ENCODE data around the gene USP36. TPM values are rescaled to one million over a fixed set of nuclear protein-coding genes. Genes with fewer than 3 reads are reported as not detected.
"Not testable (repeated sequence)": the region's sequence is repeated elsewhere in the genome, so short reads cannot be mapped to it uniquely, and the experiment has no call there.

USP36 gene
- total and polyA plus RNA-seq, 4 donors = 22.2 to 61.5 (median 44.9) TPM

GRCh38 chr17:78878871-78879527, 38.4 kb upstream of the USP36 start:
- Histone ChIP-seq H3K9ac (ENCODE audit: insufficient read depth in 1 of 2, low read length in 2 of 2) (peak overlapping the region in 1 of 2 donors; percentile 24), H3K9me3 (ENCODE audit: control insufficient read depth in 4 of 4, insufficient read depth in 3 of 4, low read length in 3 of 4) (no peaks in the 10 kb centered on the region), H3K4me1 (ENCODE audit: control insufficient read depth in 5 of 5, insufficient read depth in 5 of 5, low read length in 5 of 5) (peaks cover 10 to 36% (median 19%) of the 10 kb centered on the region in 5 donors), H3K27ac (ENCODE audit: low read depth in 1 of 2, low read length in 1 of 2) (peak overlapping the region; percentile 81 to 92), H3K27me3 (ENCODE audit: control insufficient read depth in 3 of 3, insufficient read depth in 3 of 3, low read length in 2 of 3) (no peaks in the 10 kb centered on the region), H3K4me3 (no peak overlapping the region), H3K36me3 (ENCODE audit: control insufficient read depth in 4 of 4, insufficient read depth in 4 of 4, low read length in 4 of 4) (peaks cover 0 to 1% (median 0%) of the 10 kb centered on the region in 4 donors)
- DNase-seq (no peak), ATAC-seq (ENCODE audit: insufficient read depth, low FRiP score) (no peak)
- no peak for TF ChIP-seq CTCF (IDR thresholded peaks at IDR 0.05; ENCODE audit: control extremely low read depth, extremely low read depth)
- WGBS, 2 donors = 83 to 84% methylated on average over 14 of the region's 14 CpGs

GRCh38 chr17:78878261-78878660, 37.6 kb upstream of the USP36 start:
- no peak for DNase-seq
- no peak for TF ChIP-seq CTCF (IDR thresholded peaks at IDR 0.05; ENCODE audit: control extremely low read depth, extremely low read depth)
- no peak overlapping the region for H3K4me3 ChIP-seq
- no peak overlapping the region for H3K27ac ChIP-seq (ENCODE audit: low read depth in 1 of 2, low read length in 1 of 2)
- H3K4me1 ChIP-seq (ENCODE audit: control insufficient read depth in 5 of 5, insufficient read depth in 5 of 5, low read length in 5 of 5) = peaks cover 3 to 28% (median 19%) of the 10 kb centered on the region in 5 donors
- H3K9ac ChIP-seq (ENCODE audit: insufficient read depth in 1 of 2, low read length in 2 of 2) = no peak overlapping the region
- H3K27me3 ChIP-seq (ENCODE audit: control insufficient read depth in 3 of 3, insufficient read depth in 3 of 3, low read length in 2 of 3) = no peaks in the 10 kb centered on the region
- no peaks in the 10 kb centered on the region for H3K9me3 ChIP-seq (ENCODE audit: control insufficient read depth in 4 of 4, insufficient read depth in 3 of 4, low read length in 3 of 4)
- H3K36me3 ChIP-seq (ENCODE audit: control insufficient read depth in 4 of 4, insufficient read depth in 4 of 4, low read length in 4 of 4) = peaks cover 0 to 9% (median 4%) of the 10 kb centered on the region in 4 donors
- no peak for ATAC-seq (ENCODE audit: insufficient read depth, low FRiP score)
- WGBS, 2 donors = 89 to 93% methylated on average over 15 of the region's 15 CpGs

GRCh38 chr17:78876954-78877517, 36.4 kb upstream of the USP36 start:
- H3K36me3 ChIP-seq (ENCODE audit: control insufficient read depth in 4 of 4, insufficient read depth in 4 of 4, low read length in 4 of 4) = peaks cover 0 to 13% (median 11%) of the 10 kb centered on the region in 4 donors
- not testable (repeated sequence) for DNase-seq; H3K9me3 ChIP-seq (ENCODE audit: control insufficient read depth in 4 of 4, insufficient read depth in 3 of 4, low read length in 3 of 4); H3K4me3 ChIP-seq; H3K9ac ChIP-seq (ENCODE audit: insufficient read depth in 1 of 2, low read length in 2 of 2); H3K27ac ChIP-seq (ENCODE audit: low read depth in 1 of 2, low read length in 1 of 2); ATAC-seq (ENCODE audit: insufficient read depth, low FRiP score); H3K27me3 ChIP-seq (ENCODE audit: control insufficient read depth in 3 of 3, insufficient read depth in 3 of 3, low read length in 2 of 3)
- peaks cover 0 to 20% (median 13%) of the 10 kb centered on the region in 5 donors for H3K4me1 ChIP-seq (ENCODE audit: control insufficient read depth in 5 of 5, insufficient read depth in 5 of 5, low read length in 5 of 5)
- WGBS, 2 donors = 93 to 97% methylated on average over 8 of the region's 8 CpGs

- WGBS, 2 donors = 49 to 83% methylated on average over 7 of the region's 7 CpGs
- H3K4me1 ChIP-seq (ENCODE audit: control insufficient read depth in 5 of 5, insufficient read depth in 5 of 5, low read length in 5 of 5) = peaks cover 0 to 20% (median 13%) of the 10 kb centered on the region in 5 donors
- ATAC-seq (ENCODE audit: insufficient read depth, low FRiP score) = no peak
Measured at GRCh38 chr17:78876094-78876597, 35.5 kb upstream of the USP36 start.

More at GRCh38 chr17:78876094-78876597, 35.5 kb upstream of the USP36 start:
- H3K4me3 ChIP-seq = no peak overlapping the region
- no peaks in the 10 kb centered on the region for H3K9me3 ChIP-seq (ENCODE audit: control insufficient read depth in 4 of 4, insufficient read depth in 3 of 4, low read length in 3 of 4)
- H3K9ac ChIP-seq (ENCODE audit: insufficient read depth in 1 of 2, low read length in 2 of 2) = no peak overlapping the region
- no peak for TF ChIP-seq CTCF (IDR thresholded peaks at IDR 0.05; ENCODE audit: control extremely low read depth, extremely low read depth)
- no peaks in the 10 kb centered on the region for H3K27me3 ChIP-seq (ENCODE audit: control insufficient read depth in 3 of 3, insufficient read depth in 3 of 3, low read length in 2 of 3)
- H3K27ac ChIP-seq (ENCODE audit: low read depth in 1 of 2, low read length in 1 of 2) = no peak overlapping the region
- H3K36me3 ChIP-seq (ENCODE audit: control insufficient read depth in 4 of 4, insufficient read depth in 4 of 4, low read length in 4 of 4) = peaks cover 0 to 13% (median 11%) of the 10 kb centered on the region in 4 donors
- DNase-seq = no peak
